Measurements from ENCODE around the gene RBPJ.
A peak's percentile ranks its signal among the peaks of the same experiment; 100 is the strongest.

RBPJ gene

DNA sequence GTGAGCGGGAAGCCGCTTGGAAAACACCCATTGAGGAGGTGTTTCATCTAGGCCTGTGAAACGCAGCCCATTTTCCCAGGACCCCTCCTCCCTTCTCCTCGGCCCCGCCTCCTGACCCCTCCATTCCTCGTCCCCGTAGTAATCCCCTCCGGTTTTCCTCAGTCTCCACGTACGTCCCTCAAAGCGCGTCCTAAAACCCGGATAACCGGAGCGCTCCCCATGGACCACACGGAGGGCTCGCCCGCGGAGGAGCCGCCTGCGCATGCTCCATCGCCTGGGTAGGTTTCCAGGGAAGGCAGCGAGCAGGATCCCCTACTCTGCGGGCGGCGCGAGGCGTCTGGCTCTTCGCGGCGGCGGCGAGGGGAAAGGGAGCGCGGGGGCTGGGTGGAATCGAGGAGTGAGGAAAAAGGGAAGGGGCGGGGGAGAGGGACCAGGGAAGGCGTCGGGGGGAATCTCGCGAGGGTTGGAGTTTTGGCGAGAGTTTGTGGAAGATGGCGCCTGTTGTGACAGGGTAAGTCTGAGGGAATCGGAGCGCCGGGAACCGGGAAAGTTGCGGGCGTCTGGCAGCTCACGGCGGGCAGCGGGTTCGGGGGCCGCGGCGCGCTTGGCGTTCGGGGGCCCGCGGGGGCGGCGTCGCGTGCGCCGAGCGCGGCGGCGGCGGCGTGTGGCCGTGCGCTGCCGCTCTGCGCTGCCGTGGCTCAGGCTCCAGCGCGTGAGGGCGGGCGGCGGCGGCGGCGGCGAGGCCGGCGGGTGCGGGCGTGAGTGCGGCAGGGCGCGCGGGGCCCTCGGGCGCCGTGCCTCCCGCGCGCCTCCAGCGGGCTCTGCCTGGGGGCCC lies at the start of gene RBPJ:
TSS of gene RBPJ (plus strand) at position 477 of the 835 bp plus-strand sequence. CDS start at position 492, 15 bp downstream.
- DNase-seq: peak; percentile 90

DNA sequence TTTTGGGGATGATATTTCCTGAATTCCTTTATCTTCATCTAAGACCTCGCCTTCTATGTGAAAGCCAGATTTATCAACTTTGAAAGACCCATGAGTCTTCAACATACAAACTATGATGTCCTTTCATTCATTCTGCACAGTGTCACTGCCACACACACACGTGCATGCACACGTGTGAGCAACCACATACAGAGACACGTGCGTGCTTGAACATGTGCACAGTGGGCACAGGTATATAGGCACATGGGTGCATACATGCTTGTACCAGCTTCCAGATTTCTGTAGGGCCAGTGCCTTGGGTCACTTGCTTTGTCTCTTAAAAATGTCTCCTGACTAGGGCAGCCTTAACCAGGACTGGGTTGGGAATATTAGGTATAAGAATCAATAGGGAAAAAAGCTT lies 49.1 kb upstream of the RBPJ start:
- no peak for DNase-seq

DNA sequence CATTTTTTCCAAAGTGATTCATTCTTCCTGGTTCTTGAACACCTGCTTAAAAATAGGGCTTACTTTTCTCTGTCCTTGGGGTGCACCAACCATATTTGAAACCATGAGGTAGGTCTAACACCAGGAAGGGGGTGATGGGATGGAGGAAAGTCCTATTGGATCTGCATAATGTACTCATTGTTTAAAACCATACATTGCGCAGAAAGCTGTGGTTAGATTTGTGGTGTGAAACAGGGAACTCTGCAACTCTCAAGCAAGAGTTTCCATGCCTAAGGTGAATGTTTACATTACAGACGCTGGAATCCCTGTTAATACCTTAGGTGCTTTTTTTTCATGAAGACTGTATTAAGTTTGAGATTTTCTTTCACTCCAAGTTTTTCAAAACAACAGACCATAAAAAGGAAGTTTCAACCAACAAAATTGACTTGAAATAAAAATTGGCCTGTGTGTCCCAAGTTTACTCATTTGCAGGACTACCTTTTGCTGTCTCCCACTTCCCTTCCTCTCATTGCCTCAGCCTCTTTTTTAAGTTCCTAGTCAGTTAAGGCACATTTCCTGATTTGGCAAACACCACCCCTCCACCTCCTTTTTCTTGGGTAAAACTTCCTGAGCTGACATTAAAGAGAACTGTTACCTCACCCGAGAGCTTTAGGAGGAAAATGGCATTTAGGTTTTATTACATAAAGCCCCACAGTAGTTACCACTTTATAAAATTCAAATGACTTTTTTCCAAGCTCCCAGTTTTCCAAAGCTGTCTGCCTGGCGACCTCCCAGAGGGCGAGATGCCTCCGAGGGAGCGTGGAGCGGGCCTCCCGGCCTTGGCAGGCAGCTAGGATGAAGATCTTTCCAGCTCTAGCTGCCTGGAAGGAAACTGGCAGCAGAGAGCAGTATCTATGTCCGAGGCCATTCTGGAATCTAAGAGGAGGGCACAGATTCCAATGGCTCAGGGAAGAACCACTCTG lies 47.9 kb upstream of the RBPJ start:
- DNase-seq: no peak

DNA sequence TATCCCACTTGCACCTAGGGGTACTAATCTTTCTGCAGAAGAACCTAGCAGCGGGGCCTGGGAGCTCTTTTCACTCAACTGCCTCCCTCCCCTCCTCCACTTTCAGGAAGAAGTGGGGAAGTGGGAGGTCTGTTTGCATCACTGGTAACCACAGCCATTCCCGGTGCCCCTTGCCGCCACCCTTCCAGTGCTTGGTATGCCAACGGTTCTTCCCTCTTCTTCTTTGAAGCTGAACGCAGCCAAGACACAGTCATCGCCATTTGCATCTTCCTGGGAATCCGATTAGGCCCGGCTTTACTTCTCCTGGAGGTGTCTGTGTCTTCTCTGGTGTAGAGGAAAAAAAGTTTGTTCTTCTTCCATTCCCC lies 47.2 kb upstream of the RBPJ start:
- no peak for DNase-seq

DNA sequence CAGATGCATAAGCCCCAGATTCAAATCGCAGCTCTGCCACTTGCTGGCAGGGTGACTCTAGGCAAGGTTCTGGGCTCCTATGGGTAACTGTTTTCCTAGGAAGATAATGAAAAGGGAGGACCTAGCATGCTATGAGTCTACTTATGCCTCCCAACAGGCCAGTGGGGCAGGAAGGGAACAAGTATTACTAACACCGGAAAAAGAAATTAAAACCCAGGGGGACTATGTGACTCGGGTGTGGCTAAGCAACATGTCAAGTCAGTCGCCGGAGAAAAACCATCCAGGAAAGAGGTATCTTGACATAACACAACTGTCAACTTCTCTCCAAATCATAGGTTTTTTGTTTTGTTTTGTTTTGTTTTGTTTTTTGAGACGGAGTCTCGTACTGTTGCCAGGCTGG lies 45.5 kb upstream of the RBPJ start:
- DNase-seq: no peak

- no peak for DNase-seq
These were observed 41.4 kb upstream of the RBPJ start for GRCh38 chr4:26279446-26279845.

- DNase-seq: no peak
These were observed 38.9 kb upstream of the RBPJ start for GRCh38 chr4:26281881-26282280.

- DNase-seq: no peak
These were observed 36.3 kb upstream of the RBPJ start for GRCh38 chr4:26284536-26284935.

GRCh38 chr4:26285272-26285671 lies 35.5 kb upstream of the RBPJ start:
- DNase-seq: no peak

- no peak for DNase-seq
These were observed 33.1 kb upstream of the RBPJ start for GRCh38 chr4:26287756-26288155.

GRCh38 chr4:26288355-26288909 lies 32.4 kb upstream of the RBPJ start:
- no peak for DNase-seq

- DNase-seq: no peak
These were observed 31.4 kb upstream of the RBPJ start for GRCh38 chr4:26289401-26289800.

- no peak for DNase-seq
These were observed 30.5 kb upstream of the RBPJ start for GRCh38 chr4:26290321-26290720.

DNA sequence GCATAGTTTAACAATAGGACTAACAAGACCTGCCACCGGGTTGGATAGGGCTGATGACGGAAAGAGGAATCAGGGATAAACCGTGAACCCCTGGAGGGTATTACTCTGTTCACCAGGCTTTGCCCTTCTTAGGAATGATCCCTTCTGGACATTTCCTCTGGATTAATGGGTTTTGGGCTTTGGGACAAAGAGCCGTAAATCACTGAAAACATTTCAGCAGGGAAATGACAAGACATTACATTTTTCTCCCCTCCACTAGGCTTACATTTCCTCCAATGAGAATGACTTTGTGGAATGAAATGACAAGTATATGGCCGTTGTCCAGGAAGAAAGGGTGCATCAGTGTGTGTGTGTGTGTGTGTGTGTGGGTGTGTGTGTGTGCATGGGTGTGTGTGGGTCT lies 25.9 kb upstream of the RBPJ start:
- DNase-seq: no peak

DNA sequence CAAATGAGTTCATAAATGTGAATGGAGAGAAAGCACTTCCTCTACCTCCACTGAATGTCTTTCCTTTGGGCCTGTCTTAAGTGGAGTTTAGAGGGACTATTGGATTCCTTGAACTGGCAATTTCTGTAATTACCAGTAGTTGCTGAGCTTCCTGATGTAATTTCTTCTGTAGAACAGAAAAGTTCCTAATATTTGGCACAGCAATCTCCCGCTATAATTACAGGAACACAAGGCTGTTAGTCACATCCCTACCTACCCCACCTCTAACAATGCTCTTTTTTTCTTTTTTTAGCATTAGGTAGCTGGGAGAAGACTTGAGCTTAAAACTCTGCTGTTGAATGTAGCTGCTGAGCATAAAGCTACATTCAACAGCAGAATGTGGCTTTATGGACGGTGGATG lies 24.8 kb upstream of the RBPJ start:
- DNase-seq: no peak

DNA sequence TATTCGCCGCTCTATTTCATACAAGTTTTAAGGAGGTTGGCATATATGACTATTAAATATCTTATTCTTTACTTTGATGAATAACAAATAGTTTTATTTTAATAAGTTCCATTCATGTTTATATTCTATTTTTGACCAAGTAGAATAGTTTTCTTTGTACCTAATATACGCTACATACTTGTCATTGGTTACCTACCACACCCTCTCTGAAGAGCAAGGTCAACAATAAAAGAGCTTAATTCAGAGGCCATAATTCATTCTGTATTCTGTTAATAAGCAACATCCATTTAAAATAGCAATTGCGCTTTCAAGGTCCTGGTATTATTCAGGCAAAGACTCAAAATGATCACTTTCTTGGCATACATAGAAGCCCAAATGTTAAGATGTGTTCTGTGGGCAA lies 24.3 kb upstream of the RBPJ start:
- DNase-seq: no peak

- DNase-seq: no peak
These were observed 23.6 kb upstream of the RBPJ start for GRCh38 chr4:26297219-26297618.

GRCh38 chr4:26298198-26298947 lies 22.4 kb upstream of the RBPJ start:
- no peak for DNase-seq

GRCh38 chr4:26299254-26299882 lies 21.4 kb upstream of the RBPJ start:
- DNase-seq: no peak

DNA sequence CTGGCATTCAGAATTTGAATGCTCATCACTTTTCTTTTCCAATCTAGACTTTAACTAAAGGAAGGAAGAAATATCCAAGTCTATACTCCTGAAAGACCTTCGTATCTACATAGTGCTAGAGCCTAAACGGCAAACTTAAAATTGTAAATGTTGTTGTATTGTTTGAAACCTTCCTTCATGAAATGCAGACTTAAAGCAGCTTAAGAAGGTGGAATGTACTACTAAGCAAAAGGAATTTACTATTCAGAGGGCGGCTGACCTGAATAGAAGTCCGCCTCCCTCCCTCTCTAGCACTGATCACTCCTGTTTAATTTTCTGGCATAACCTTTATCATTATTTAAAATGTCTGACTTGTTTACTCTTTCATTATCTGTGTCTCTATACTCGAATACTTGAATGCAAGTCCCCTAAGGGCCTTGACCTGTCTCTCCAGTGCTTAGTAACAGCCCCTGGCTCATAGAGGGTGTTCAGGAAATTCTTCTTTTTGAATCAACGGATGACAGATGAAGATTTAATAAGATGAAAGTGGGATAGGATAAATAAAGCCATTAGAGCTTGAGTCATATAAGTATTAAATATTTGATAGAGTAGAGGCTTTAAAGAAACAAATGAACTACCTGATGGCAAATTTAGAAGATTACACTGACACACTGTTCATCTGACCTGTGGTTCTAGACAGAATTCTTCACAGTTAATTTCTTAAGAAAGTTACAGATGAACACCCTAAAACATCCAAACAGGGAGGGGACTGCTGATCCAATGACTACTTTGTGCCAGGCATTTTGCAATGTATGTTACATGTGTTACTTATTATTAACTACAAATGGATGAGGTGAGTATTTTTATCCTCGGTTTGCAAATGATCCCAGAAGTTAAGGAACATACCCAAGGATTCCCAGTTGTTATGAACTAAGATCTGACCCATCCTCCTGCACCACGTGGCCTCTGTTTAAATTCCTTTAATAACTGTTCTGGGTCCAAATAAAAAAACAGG lies 20.2 kb upstream of the RBPJ start:
- DNase-seq: no peak

Measured in NCI-H446 treated with DMSO at 0.1 percent for 48 hours (cell line).